NCI-H82 (cell line): ENCODE data around the gene SMIM3.
A peak's percentile ranks its signal among the peaks of the same experiment; 100 is the strongest.
"Not testable (repeated sequence)": the region's sequence is repeated elsewhere in the genome, so short reads cannot be mapped to it uniquely, and the experiment has no call there.

Experiments used
- DNase-seq: peaks from one replicate; lab custom pipeline; 2025; lab: John Stamatoyannopoulos, UW

Gene SMIM3, protein sequence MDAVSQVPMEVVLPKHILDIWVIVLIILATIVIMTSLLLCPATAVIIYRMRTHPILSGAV

GRCh38 chr5:150778517-150779396 lies at the start of gene SMIM3:
Gene SMIM3 (plus strand): TSS chr5:150778757. CDS start chr5:150795441, 16,684 bp downstream.
- peak; percentile 41 for DNase-seq

DNA sequence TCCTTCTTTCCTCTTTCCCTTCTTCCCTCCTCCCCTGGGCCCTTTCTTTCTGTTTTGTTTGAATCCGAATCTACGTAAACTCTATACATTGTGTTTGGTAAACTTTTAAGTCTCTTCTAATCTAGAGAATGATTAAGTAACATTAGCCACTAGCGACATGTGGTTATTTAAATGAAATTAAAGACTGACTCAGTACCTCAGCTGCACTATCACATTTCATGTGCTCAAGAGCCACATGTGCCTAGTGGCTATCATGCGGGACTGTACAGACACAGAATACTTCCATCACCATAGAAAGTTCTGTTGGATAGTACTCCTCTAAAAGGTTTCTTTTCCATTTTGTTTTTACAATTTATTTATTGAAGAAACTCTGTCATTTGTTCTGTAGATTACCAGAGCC lies 48.7 kb upstream of the SMIM3 start:
- DNase-seq: no peak

GRCh38 chr5:150731669-150732242 lies 46.8 kb upstream of the SMIM3 start:
- no peak for DNase-seq

- no peak for DNase-seq
These were observed 43.8 kb upstream of the SMIM3 start for GRCh38 chr5:150734579-150735384.

DNA sequence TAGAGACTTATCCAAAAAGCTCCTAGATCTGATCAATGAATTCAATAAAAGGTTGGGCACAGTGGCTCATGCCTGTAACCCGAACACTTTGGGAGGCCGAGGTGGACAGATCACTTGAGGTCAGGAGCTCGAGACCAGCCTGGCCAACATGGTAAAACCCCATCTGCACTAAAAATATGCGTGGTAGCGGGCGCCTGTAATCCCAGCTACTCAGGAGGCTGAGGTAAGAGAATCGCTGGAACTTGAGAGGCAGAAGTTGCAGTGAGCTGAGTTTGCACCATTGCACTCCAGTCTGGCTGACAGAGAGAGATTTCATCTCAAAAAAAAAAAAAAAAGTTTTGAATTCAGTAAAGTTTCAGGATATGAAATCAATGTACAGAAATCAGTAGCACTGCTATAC lies 39.7 kb upstream of the SMIM3 start:
- DNase-seq: no peak

GRCh38 chr5:150740992-150741391 lies 37.6 kb upstream of the SMIM3 start:
- no peak for DNase-seq

- DNase-seq: not testable (repeated sequence)
These were observed 36.0 kb upstream of the SMIM3 start for GRCh38 chr5:150742455-150743141.

- not testable (repeated sequence) for DNase-seq
These were observed 35.4 kb upstream of the SMIM3 start for GRCh38 chr5:150743142-150743488.

DNA sequence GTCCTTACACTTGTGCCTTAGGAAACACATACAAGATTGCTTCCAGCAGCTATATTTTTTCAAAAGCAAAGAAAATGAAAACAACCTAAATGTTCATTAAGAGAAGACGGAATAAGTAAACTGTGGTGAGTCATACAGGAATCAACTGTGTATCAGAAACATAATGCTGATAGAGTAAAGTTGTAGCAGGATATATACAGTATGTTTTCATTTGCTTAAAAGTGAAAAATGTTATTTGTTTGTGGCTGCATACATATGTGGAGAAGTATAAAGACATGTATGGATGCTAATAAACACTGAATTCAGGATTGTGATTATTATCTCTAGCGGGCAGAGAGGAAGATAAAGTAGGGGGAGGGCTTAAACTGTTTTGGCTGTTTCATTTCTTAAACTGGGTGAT lies 28.1 kb upstream of the SMIM3 start:
- DNase-seq: no peak

GRCh38 chr5:150751096-150751891 lies 27.3 kb upstream of the SMIM3 start:
- DNase-seq: no peak

DNA sequence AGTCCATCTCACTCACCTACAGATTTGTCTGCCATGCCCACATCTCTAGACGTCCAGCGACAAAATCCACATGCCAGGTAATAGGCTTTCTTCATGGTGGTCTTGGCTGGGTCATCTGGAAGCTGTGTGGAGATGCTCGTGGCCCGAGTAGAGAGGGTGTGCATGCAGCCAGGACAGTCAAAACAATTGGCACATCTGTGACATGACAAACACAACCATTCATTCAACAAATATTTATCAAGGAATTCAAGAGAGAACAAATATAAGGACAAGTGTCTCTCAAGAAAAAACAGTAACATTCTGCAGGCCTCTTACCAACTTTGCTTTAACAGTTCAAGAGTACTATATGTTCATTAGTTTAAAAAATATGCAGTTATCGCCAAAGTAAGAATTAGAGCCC lies 25.1 kb upstream of the SMIM3 start:
- no peak for DNase-seq

GRCh38 chr5:150753863-150754262 lies 24.7 kb upstream of the SMIM3 start:
- no peak for DNase-seq

- DNase-seq: no peak
These were observed 21.4 kb upstream of the SMIM3 start for GRCh38 chr5:150757087-150757649.

DNA sequence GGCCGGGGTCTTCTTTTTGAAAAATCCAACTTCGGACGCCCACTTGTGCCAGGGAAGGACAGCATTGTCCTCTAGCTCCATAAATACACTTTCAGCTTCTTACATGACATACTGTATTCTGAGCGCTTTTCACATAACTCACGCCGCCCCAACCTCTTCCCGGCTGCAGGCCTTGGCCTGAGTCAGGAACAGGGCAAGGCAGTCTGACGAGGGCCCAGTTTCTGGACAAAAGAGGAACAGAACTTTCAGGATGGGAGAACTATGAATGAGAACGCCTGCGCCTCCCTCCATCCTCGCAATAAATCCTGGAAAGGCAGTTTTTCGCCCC lies 20.4 kb upstream of the SMIM3 start:
- no peak for DNase-seq

- DNase-seq: peak; percentile 98
These were observed 19.8 kb upstream of the SMIM3 start, which contains the start of gene DCTN4 for GRCh38 chr5:150758531-150759333. Gene DCTN4 (minus strand): TSS chr5:150759017. CDS start chr5:150758993, 24 bp downstream.

DNA sequence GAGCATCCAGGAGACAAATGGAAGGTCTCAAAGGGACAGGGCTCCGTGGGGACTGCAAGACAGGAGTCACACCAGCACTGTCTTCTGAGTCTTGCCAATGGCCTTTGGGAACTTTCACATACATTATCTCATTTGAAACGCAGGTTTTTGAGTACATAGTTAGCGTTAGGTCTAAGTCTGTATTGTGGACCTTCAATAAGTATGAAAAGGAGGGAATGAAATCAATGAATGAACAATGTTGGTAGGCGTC lies 19.3 kb upstream of the SMIM3 start:
- DNase-seq: no peak

- DNase-seq: no peak
These were observed 16.3 kb upstream of the SMIM3 start for GRCh38 chr5:150762211-150762610.

GRCh38 chr5:150763023-150763769 lies 15.4 kb upstream of the SMIM3 start:
- DNase-seq: peak; percentile 54

GRCh38 chr5:150764530-150764929 lies 14.0 kb upstream of the SMIM3 start:
- DNase-seq: no peak
